ENCODE data around the gene BANP. TPM values are rescaled to one million over a fixed set of nuclear protein-coding genes. Genes with fewer than 3 reads are reported as not detected.

The BANP gene
- total RNA-seq, 1 experiment from 2014 or later = 18.9 TPM

DNA sequence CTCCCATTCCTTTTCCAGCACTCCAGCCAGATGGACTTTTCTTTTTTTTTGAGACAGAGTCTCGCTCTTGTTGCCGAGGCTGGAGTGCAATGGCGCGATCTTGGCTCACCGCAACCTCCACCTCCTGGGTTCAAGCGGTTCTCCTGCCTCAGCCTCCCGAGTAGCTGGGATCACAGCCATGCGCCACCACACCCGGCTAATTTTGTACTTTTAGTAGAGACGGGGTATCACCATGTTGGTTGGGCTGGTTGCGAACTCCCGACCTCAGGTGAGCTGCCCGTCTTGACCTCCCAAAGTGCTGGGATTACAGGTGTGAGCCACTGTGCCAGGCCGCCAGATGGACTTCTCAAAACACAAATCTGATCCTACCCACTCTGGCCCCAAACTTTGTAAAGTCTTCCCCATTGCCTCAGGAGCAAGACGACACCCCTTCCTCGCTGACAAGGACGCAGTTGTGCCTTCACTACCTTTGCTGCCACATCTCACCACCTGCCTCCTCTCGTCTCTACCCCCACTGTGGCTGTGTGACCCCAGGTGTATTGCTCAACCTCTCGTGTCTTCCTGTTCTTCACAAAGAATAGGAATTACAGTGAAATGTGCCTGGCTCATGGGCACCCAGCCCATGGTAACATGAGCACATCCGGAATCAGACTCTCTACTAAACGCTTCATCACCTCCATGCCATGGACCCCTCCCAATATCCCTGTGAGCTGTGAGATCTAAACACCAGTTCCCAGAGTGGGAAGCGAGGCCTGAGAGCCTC, 3.7 kb upstream of the BANP start:
- no peak for DNase-seq (ENCODE audit: extremely low read depth, low read depth)

DNA sequence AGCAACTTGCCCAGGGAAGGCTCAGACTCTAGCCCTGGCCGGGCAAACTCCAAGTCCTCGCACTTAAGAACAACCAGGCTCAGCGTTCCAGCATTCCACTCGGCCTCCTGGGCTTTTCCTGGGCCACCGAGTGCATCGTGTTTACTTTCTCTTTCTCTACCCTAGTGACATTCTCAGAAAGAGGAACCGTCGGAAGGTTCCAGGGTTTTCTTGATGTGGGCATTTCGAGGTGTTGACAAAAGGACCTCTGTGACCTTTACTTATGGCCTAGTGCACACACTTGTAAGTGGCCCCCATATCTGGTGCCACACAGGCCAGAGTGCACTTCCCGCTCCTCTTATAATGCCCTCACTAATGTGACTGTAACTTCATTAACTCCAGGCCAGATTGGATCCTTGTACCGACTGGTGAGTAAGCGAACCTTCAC, 3.1 kb upstream of the BANP start:
- no peak for DNase-seq (ENCODE audit: extremely low read depth, low read depth)

DNA sequence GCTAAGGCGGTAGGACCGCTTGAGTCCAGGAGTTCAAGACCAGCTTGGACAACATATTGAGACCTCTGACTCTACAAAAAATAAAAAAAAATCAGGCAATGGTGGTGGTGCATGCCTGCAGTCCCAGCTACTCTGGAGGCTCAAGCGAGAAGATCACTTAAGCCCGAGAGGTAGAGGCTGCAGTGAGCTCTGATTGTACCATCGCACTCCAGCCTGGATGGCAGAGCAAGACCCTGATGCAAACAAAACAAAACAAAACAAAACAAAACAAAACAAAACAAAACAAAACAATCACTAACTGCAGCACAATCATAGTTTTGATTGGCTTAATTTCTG, 2.5 kb upstream of the BANP start:
- DNase-seq (ENCODE audit: extremely low read depth, low read depth) = no peak

DNA sequence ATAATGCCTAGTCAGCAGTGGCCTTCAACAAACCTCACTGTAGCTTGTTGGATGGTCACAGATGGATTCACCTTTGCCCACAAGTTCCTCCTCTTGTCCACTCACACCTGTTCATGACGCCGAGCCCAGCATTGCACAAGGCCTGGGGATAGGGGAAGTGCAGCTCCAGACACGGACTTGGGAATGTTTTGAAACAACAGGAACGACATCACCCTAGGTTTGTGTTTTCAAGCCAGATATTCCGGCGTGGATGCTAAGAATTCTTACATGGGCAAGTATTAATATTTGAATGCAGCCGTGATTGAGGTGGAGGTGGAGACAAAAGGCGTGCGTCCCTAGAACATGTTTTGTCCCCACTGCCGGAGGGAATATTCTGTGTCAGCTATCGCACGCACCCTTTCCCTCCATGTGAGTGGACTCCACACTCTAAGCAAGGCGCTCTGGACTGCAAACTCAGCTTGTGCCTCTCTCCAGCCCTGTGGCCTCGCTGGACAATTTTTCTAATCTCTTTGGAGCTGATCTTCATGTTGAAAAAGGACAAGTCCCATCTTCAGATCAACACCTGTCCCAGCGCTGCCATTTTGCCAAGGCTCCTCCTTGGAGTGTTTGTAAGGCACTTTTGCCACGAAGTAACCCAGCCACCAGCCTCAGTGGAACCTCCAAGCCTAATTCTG, 2.0 kb upstream of the BANP start:
- DNase-seq (ENCODE audit: extremely low read depth, low read depth) = no peak

DNA sequence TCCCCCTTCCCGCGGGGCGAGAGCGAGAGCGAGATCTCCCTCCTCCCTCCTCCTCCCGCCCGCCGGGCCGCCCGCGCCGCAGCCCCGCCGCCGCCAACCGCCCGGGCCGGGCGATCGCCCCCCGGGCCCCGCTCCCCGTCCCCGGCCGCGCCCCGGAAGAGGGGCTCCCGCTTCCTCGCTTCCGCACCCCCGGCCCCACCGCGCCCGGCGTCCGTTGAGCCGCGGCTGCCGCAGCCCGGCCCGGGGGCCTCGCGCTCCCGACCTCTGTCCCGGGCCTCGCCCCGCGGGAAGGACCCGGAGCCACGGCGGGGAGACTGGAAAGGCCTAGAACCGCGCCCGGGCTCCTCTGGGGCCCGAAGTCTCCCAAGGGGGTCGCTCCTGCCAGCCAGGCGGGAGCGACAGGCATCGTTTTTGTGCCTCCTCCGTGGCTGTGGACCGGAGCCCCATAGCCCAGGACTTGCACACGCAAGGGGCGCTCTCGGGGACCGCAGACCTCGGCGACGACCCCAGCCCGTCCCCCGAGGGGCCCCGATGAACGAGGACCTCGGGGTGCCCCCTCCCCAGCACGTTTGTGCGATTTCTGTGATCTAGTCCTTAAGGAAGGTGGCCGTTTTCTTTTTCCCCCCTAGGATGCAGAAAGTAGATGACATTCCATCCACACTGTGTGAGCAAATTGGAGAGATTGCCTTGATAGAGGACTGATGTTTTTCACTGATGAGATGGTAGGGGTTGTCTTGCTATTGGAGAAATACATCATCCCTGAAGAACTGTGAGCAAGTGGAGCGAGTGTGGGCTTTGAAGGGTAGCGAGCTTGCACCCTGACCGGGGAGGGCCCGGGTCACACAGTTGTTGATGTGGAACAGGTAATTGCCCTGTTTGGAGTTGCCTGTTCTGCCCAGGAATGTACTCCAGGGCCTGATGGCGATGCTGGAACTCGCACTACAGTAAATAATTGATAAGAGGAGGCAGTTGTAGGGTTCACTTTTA, 611 bp downstream of the BANP start:
- DNase-seq (ENCODE audit: extremely low read depth, low read depth) = no peak

DNA sequence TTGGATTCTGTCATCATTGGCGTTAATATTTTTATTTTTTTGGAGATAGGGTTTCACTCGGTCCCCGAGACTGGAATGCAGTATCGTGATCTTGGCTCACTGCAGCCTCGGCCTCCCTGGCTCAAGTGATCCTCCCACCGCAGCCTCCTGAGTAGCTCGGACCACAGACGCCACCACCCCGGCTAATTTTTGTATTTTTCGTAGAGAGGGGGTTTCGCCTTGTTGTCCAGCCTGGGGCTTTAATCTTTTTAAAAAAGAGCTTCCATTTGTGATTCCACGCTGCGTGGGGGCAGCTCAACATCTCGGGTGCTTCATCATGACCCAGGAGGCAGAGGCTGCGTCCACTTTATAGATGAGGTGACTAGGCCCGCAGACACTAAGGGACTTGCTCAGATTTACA, 1.5 kb downstream of the BANP start:
- DNase-seq (ENCODE audit: extremely low read depth, low read depth) = no peak

DNA sequence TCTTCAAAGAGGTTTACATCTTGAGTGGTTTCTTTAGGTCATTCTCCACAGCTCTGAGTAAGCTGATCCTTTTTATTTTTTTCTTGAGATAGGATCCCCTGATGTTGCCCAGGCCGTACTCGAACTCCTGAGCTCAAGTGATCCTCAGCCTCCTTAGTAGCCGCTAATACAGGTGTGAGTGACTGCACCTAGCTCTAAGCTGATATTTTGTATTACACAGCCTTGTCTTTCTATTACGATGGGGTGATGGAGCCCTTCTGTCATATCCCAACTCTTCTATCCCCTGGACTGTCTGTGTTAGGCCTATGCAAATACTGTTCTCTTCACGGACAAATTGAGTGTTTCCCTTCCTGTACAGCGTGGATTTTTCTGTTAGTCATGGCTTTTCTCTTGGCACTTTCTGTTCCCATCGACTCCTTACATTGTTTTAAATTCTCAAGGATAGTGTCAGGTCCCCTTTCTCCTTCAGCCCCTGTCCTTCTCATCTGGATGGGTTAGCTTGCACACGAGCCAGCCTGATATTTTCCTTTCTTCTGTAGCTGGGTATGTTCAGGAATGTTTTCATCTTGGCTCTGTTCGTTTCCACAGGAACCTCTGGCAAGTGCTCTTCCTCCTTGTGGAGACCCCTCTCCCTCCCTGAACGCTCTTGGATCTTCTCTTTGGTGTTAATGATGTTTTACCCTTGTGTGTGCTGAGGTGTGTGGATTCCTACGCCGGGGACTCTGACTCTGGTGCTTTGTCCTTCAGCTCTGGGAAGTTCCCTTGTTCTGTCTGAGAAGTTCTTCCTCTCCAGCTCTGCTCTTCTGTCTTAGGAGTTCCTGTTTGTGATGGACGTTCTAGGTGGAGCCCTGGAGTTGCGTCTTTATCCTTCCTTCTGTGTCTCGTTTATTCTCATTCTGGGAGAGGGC, 2.3 kb downstream of the BANP start:
- no peak for DNase-seq (ENCODE audit: extremely low read depth, low read depth)

DNA sequence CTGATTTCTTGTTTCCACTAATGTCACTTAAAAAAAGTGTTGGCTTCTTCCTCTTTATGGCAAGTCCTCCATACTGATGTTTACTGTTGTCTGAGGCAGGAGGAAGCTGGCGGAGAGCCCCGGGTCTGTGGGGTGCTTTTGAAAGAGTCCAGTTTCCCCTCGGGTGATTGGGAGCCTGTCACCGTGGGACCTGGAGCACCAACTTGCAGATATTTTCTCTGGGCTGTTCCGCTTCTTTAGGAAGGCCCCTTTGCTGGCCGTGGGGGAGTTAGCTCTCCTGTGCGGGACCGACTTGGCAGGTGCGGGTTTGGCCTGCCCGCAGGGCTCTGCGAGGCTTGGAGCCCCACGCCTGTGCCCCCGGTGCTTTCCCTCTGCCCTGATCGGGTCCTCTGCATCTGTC, 3.1 kb downstream of the BANP start:
- no peak for DNase-seq (ENCODE audit: extremely low read depth, low read depth)

DNA sequence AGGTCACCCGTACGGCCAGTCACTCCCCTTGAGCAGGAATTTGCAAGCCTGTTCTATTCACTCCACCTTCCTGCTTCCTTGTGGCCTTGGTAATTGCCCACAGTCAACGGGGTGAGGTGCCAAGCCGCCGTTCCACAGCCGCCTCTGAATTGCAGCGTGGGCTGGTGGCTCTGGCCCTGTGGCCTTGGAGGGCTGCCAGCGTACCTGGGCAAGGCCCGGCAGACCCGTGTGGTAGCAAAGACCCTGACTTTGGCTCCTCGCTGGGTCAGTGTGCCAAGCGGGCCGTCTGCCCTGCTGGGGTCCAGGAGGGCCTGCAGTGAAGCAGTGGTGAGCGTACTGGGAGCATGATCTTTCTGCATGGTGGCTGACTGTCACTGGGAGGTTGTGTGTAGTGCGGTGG, 3.6 kb downstream of the BANP start:
- no peak for DNase-seq (ENCODE audit: extremely low read depth, low read depth)

DNA sequence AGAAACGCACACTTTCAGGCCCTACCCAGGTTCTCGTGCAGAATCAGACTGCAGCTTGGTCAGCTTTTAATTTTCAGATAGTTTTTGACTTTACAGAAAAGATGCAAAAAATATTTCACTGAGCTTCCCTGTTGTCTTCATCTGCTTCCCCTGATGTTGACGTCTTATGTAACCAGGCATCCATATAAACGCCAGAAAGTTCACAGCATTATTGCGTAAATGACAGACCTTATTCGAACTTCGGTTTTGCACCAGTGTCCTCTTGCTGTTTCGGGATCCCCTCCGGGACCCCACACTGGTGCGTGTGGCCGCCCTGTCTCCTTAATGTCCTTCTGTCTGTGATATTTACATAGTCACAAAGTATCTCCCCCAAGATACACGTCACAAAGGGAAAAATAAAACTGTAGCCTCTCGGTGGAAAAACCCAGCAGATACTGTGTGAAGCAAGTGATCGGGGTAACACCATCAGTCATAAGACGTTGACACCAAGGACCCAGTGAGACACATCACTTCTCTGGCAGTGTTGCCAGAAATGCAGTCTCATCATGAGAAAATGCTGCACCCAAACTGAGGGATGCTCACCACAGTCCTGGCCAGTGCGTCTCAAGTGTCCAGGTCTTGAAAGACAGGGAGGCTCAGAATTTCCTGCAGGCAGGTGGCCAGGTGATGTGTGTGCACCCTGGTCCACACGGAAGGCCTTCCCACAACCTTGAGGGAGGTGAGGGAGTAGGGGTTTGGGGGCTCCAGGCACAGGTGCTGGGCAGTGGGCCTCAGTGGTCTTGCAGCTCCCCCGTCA, 4.3 kb downstream of the BANP start:
- no peak for DNase-seq (ENCODE audit: extremely low read depth, low read depth)

DNA sequence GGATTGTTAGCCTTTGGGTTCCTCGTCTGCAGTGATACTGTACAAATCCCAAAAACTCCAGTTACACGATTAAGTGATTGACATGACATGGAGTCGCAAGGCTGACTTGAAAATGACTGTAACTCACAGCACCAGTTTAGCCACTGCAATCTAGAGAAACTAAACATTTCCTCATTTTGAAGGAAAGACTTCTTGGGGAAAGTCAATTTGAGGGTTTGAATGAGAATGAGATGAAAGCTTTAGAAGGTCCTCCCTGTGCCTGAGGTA, 4.8 kb downstream of the BANP start:
- DNase-seq (ENCODE audit: extremely low read depth, low read depth) = no peak

DNA sequence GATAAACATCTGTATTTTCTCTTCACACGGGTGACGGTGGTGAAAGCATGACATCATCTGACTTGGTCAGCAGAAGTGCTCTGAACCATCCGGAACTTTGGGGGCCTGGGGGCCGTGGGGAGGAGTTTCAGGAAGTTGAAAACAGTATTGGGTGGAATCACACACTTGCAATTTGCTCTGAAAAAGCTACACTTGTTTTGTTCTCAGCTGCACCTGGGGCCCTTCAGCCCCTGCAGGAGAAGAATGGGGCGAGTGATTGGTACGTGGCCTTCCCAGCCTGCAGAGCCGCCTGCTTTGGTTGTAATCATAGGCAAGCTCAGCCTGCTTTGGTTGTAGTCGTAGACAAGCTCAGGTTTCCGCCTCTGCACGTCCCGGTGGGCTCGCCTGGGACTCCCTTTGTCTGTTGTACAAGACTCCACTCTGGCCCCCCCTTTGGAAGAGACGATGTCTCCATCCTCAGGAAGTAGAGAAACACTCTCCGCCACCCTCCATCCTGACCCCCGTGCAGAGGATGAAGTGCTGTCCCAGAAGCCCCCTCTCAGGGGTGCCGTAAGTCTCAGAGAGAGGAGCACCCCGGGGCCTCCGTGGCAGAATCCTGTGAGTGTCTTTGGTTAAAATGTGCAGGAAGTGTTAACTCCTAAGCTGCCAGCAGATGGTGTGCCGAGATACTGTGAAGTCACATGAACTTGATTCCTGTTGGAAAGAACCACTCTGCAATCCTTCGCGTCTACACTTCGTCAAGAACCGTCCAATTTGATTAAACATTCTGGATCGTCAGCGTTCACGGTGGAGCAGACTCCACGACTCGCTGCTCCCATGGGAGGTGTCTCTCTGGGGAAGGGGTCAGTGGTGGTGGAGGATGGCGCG, 5.4 kb downstream of the BANP start:
- DNase-seq (ENCODE audit: extremely low read depth, low read depth) = no peak

DNA sequence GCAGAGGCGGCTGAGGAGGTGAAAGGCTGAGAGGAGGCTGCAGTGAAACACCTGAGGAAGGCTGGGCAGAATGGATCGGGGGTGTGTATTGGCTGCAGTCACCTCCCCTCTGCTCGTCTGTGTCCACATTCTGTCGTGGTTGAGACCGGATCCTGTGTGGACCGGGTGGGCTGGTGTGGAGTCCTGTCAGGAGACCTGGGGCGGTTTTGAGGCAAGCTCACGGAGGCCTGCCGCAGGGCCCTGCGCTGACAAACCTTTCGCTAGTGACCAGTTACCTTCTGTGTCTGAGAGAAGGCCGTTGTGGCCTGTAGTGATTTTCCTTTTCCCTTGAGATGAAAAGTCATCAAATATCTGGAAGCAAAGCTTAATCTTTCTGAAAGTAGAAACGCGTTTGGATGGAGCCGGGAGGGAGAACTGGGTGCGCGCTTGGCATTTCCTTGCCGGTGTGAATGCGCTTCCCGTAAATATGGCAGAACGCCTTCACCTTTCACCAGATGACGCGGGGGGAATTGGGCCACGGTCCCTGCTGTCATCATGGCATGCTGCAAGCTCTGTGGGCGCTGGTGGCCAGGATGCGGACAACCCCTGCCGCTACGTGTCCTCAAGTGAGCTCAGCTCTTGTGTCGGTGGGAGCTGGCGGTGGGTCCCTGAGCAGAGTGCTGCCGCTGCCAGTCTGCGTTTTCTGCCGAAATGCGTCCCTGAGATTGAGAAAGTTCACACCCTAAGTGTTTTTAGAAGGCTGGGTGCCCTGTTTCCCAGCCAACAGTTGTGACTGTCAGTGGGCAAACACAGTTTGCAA, 6.3 kb downstream of the BANP start:
- no peak for DNase-seq (ENCODE audit: extremely low read depth, low read depth)

DNA sequence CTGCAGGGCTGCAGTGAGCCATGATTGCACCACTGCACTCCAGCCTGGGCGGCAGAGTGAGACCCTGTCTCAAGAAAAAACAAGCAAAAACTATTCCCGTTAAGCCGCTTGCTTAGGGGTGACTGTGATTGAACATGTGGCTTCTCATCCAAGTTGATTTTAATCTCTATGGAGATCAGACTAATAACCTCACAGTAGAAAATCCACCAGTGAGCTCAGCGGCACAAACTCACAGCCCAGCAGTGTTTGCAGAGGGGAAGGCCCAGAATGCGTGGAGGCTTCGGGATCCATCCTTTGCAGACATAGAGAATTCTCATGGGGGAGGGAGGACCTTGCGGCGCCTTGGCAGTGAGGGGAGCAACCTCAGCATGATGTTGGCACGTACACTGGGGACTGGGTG, 7.4 kb downstream of the BANP start:
- no peak for DNase-seq (ENCODE audit: extremely low read depth, low read depth)

DNA sequence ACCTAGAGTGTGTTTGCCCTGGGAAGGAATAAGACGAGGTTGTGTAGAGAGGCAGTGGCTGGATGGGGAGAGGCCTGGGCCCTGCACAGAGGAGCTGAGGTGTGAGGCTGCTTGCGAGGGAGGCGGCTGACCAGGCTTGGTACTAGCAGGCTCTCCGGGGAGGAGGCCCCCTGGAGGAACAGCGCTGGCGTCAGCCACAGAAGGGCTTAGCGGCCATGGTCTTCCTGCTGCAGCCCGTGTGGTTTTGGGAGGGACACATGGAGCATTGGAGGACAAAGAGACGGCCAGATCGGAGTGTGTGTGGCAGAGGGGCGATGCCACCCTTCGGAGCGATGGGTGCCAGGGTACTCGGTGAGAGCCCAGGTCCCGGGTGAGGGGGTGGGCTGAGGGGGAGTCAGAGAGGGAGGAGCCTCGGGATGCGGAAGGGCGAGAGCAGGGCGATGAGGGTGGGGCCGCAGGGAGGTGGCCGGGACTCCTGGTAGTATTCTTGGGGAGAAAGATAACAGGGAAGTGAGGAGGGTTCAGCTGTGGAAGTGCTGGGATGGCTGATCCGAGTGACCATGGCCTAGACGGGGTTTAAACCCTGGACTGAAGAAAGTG, 8.3 kb downstream of the BANP start:
- DNase-seq (ENCODE audit: extremely low read depth, low read depth) = no peak

DNA sequence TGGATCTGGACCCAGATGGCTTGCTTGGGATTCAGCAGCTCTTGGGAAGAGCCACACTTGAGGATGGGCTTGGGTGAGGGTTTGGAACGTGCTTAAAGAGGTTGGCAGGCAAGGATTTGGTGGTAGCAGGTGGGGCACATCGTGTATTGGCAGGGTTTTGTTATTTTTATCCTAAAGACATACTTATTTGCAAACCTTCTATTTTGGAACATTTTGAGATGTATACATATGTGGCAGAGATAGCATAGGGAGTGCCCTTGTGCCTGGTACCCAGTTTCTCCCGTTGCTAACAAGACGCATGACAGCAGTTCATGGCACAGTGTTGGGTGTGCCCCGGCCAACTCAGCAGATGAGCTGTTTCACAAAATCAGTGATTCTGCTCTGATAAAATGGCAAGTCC, 9.1 kb downstream of the BANP start:
- DNase-seq (ENCODE audit: extremely low read depth, low read depth) = no peak

DNA sequence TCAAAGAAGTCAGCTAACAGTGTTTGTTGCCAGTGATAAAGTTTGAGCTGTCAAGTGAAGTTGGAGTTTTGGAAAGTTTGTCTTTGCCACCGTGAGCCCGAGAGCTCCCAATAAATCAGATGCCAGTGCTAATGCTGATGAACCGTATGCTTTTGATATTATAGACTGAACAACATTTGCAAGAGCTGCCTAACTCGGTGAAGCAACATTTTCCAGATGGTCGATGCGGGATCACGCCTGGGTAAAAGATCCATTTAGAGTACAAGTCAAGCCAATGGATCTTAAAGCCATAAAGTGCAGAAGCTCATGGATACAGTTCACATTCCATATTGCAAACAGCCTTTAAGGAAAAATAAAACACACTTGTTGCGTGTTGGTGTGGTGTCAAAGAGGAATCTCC, 9.6 kb downstream of the BANP start:
- no peak for DNase-seq (ENCODE audit: extremely low read depth, low read depth)

DNA sequence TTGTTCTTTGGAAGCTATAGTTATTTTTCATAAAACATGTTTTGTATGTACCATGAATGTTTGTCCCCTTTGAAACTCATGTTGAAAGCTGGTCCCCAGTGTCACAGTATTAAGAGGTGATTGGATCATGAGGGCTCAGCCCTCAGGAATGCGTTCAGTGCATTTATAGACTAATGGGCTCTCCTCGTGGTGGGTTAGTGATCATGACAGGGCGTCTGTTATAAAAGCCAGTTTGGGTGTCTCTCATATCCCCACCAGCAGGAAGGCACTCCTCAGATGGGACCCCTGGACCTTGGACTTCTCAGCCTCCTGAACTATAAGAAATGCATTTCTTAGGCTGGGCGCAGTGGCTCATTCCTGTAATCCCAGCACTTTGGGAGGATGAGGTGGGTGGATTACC, 10.4 kb downstream of the BANP start:
- DNase-seq (ENCODE audit: extremely low read depth, low read depth) = no peak

Data from NCI-H460 (cell line).